ENCODE data around the gene CD44.

Gene CD44

DNA sequence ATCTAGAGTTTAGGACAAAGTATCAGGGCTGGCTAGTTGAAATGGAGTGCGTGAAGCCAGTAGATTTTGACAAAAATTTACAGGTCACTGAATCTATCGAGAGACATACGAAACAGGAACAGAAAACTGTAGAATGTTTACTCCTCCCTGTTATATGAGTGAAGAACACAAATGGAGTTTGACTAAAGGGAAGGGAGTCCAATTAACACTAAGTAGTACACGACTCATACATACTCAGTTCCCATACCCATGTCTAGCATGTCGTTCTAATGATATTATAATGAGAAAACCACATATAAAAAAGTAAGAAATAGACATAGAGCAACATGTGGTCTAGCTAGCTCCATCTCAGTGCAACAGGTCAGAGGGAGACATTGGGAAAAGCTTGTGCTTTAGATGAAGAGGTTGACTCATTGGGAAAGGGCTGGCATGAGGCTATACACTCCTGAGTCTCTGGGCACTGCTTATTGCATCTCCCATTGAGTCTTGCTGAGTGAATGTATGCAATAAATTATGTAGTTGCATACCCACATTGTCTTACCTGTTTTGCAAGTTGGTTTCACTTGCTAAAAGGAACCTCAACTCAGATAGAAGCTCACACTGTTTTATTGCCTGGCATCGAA is 43.5 kb downstream of the CD44 start:
- no peak for TF ChIP-seq Cebpa-rat (IDR thresholded peaks at IDR 0.05)
- H3K27ac ChIP-seq, result no peak overlapping the region
- no peak overlapping the region for H3K4me3 ChIP-seq
- H3K9ac ChIP-seq, result no peak overlapping the region
- peaks cover 0 to 43% (median 0%) of the 10 kb centered on the region in 10 experiments; a peak in 9 of 20 replicates for H3K4me1 ChIP-seq
- no peaks in the 10 kb centered on the region for H3K9me3 ChIP-seq (replicated peaks in 1 of 11)
- peaks cover 5 to 92% (median 69%) of the 10 kb centered on the region in 11 experiments; a peak in 18 of 22 replicates for H4K20me1 ChIP-seq
- H3K4me2 ChIP-seq, result no peak overlapping the region
- peaks cover 81 to 96% (median 94%) of the 10 kb centered on the region in 11 experiments for H3K36me3 ChIP-seq
- H3K27me3 ChIP-seq, result no peaks in the 10 kb centered on the region

GRCh38 chr11:35183326-35183925 is 44.5 kb downstream of the CD44 start:
- Histone ChIP-seq H3K4me1 (peaks cover 0 to 47% (median 0%) of the 10 kb centered on the region in 10 experiments; a peak in 8 of 20 replicates), H3K36me3 (peaks cover 81 to 96% (median 94%) of the 10 kb centered on the region in 11 experiments), H3K9me3 (replicated peaks in 1 of 11) (no peaks in the 10 kb centered on the region), H3K9ac (no peak overlapping the region), H3K4me3 (no peak overlapping the region), H3K27ac (no peak overlapping the region), H3K4me2 (no peak overlapping the region), H3K27me3 (no peaks in the 10 kb centered on the region), H4K20me1 (peaks cover 5 to 89% (median 65%) of the 10 kb centered on the region in 11 experiments; a peak in 18 of 22 replicates)
- TF ChIP-seq Cebpa-rat (IDR thresholded peaks at IDR 0.05), result no peak

DNA sequence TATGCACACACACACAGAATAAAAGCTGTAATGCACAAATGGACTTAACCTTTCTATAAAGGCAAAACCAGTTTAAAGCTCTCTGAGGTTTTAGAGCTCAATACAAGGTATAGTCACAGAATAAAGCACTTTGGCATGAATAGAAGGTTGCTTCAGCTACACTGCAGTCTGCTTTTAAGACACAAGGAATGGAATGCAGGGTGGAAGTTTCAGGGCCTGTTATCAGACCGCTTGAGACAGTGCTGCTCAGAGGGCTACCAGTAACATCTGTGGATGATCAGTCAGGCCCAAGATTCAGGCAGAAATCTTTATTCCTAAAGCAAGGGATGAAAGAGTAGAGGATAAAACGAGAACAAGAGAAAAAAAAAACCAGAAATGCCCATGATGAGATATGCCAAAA is 46.7 kb downstream of the CD44 start:
- H3K4me1 ChIP-seq, result peaks cover 0 to 55% (median 0%) of the 10 kb centered on the region in 10 experiments; a peak in 8 of 20 replicates
- TF ChIP-seq Cebpa-rat (IDR thresholded peaks at IDR 0.05), result no peak
- peaks cover 81 to 96% (median 94%) of the 10 kb centered on the region in 11 experiments for H3K36me3 ChIP-seq
- H3K27ac ChIP-seq, result 0 out of 22 replicates have a peak overlapping the region, but pooled peaks of 1 of the 11 experiments have one; percentile 2
- H3K9me3 ChIP-seq (replicated peaks in 1 of 11), result no peaks in the 10 kb centered on the region
- no peak overlapping the region for H3K9ac ChIP-seq
- H3K27me3 ChIP-seq, result no peaks in the 10 kb centered on the region
- 0 out of 22 replicates have a peak overlapping the region, but pooled peaks of 1 of the 11 experiments have one; percentile 6 for H3K4me2 ChIP-seq
- no peak overlapping the region for H3K4me3 ChIP-seq
- H4K20me1 ChIP-seq, result peaks cover 0 to 86% (median 59%) of the 10 kb centered on the region in 11 experiments; a peak in 18 of 22 replicates

GRCh38 chr11:35187996-35188395 is 49.0 kb downstream of the CD44 start:
- no peak for TF ChIP-seq Cebpa-rat (IDR thresholded peaks at IDR 0.05)
- H3K36me3 ChIP-seq, result peaks cover 85 to 100% (median 99%) of the 10 kb centered on the region in 11 experiments
- H3K4me1 ChIP-seq, result peaks cover 0 to 73% (median 0%) of the 10 kb centered on the region in 10 experiments; a peak in 8 of 20 replicates
- no peak overlapping the region for H3K4me3 ChIP-seq
- H3K27ac ChIP-seq, result peak overlapping the region in 2 of 11 experiments; percentile 6 to 15; a peak in 2 of 22 replicates
- no peak overlapping the region for H3K9ac ChIP-seq
- H3K9me3 ChIP-seq (replicated peaks in 1 of 11), result no peaks in the 10 kb centered on the region
- peak overlapping the region in 3 of 11 experiments; percentile 28 to 61 (median 57); a peak in 5 of 22 replicates for H3K4me2 ChIP-seq
- H3K27me3 ChIP-seq, result no peaks in the 10 kb centered on the region
- peaks cover 0 to 100% (median 73%) of the 10 kb centered on the region in 11 experiments; a peak in 19 of 22 replicates for H4K20me1 ChIP-seq

GRCh38 chr11:35190804-35191348 is 51.9 kb downstream of the CD44 start:
- H3K9ac ChIP-seq, result 0 out of 22 replicates have a peak overlapping the region, but pooled peaks of 1 of the 11 experiments have one; percentile 14
- H3K9me3 ChIP-seq (replicated peaks in 1 of 11), result no peaks in the 10 kb centered on the region
- TF ChIP-seq Cebpa-rat (IDR thresholded peaks at IDR 0.05), result peak; percentile 45 to 95 (median 83); a peak in 19 of 22 replicates
- peaks cover 0 to 100% (median 72%) of the 10 kb centered on the region in 11 experiments; a peak in 18 of 22 replicates for H4K20me1 ChIP-seq
- H3K4me3 ChIP-seq, result no peak overlapping the region
- H3K4me1 ChIP-seq, result peaks cover 0 to 66% (median 0%) of the 10 kb centered on the region in 10 experiments; a peak in 8 of 20 replicates
- H3K27ac ChIP-seq, result peak overlapping the region in 2 of 11 experiments; percentile 28 to 34; a peak in 4 of 22 replicates
- no peaks in the 10 kb centered on the region for H3K27me3 ChIP-seq
- H3K36me3 ChIP-seq, result peaks cover 85 to 100% (median 100%) of the 10 kb centered on the region in 11 experiments
- H3K4me2 ChIP-seq, result peak overlapping the region in 4 of 11 experiments; percentile 10 to 61 (median 48); a peak in 5 of 22 replicates

DNA sequence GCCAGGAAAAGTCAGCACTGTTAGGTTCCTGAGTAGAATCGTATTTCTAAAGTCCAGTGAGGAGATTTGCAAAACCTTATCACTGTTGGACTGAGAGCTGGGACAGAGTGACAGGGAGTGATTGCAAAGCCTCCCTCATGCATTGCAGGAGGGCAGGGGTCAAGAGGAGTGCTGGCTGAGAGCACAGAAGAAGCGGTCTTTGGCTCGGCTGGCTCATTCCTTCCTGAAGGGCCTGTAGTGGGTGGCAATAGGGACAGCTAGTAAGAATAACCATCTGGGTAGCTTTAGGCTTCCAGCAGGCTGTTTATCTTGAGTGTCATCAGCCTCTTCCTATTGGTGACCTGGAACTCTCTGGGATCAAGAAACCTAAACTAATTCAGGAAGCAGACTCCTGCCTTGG is 53.4 kb downstream of the CD44 start:
- Histone ChIP-seq H3K4me1 (peaks cover 0 to 51% (median 0%) of the 10 kb centered on the region in 10 experiments; a peak in 8 of 20 replicates), H3K4me3 (no peak overlapping the region), H3K27ac (peak overlapping the region in 1 of 11 experiments; percentile 7; a peak in 2 of 22 replicates), H3K27me3 (no peaks in the 10 kb centered on the region), H3K4me2 (no peak overlapping the region), H3K9ac (no peak overlapping the region), H4K20me1 (peaks cover 0 to 100% (median 76%) of the 10 kb centered on the region in 11 experiments; a peak in 18 of 22 replicates), H3K9me3 (replicated peaks in 1 of 11) (no peaks in the 10 kb centered on the region), H3K36me3 (peaks cover 98 to 100% (median 100%) of the 10 kb centered on the region in 11 experiments)
- TF ChIP-seq Cebpa-rat (IDR thresholded peaks at IDR 0.05), result no peak

DNA sequence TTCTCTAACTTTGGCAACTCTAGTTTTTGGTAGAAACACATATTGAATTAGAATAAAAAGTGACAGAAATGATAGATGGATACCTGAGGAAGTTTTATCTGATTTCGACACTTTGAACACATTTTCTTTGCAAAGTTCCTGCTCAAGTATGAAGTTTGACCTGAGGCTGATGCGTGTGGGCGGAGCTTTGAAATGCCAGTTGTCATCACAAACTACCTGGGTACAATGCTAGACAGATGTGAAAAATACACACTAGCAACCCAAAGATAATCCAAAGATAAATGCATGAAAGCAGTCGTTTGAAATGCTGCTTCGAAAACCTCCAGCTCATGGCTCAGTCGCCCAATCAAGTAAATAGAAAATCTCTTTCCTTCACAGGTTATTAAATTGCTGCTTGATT is 54.8 kb downstream of the CD44 start:
- Histone ChIP-seq H3K9me3 (replicated peaks in 1 of 11) (no peaks in the 10 kb centered on the region; a peak in 1 of 22 replicates), H3K27me3 (no peaks in the 10 kb centered on the region), H3K4me2 (no peak overlapping the region), H4K20me1 (peaks cover 0 to 93% (median 69%) of the 10 kb centered on the region in 11 experiments; a peak in 18 of 22 replicates), H3K27ac (no peak overlapping the region), H3K4me3 (no peak overlapping the region), H3K9ac (no peak overlapping the region), H3K36me3 (peaks cover 99 to 100% (median 100%) of the 10 kb centered on the region in 11 experiments), H3K4me1 (peaks cover 0 to 37% (median 0%) of the 10 kb centered on the region in 10 experiments; a peak in 8 of 20 replicates)
- no peak for TF ChIP-seq Cebpa-rat (IDR thresholded peaks at IDR 0.05)

- Histone ChIP-seq H3K9ac (no peak overlapping the region), H3K36me3 (peaks cover 100% of the 10 kb centered on the region in 11 experiments), H3K4me2 (no peak overlapping the region), H3K27ac (no peak overlapping the region), H3K4me3 (no peak overlapping the region), H4K20me1 (peaks cover 0 to 67% (median 50%) of the 10 kb centered on the region in 11 experiments; a peak in 16 of 22 replicates), H3K4me1 (0 out of 20 replicates have a peak, but pooled peaks cover 0 to 2% (median 0%) of the 10 kb centered on the region in 10 experiments), H3K27me3 (no peaks in the 10 kb centered on the region), H3K9me3 (replicated peaks in 1 of 11) (peaks cover 0 to 13% (median 5%) of the 10 kb centered on the region in 11 experiments; a peak in 4 of 22 replicates)
- no peak for TF ChIP-seq Cebpa-rat (IDR thresholded peaks at IDR 0.05)
These were observed 58.3 kb downstream of the CD44 start for GRCh38 chr11:35197292-35197691.

Measured in BLaER1 treated with 17β-estradiol and CSF1 and Interleukin-3, amounts not matched to agents 10 nM and 100 nM (cell line).